Measurements from ENCODE around the gene HMG20B. TPM values are rescaled to one million over a fixed set of nuclear protein-coding genes. Genes with fewer than 3 reads are reported as not detected.

Gene HMG20B
- total and polyA plus RNA-seq, 2 experiments from 2014 or later = 62.6 to 82.3 TPM

DNA sequence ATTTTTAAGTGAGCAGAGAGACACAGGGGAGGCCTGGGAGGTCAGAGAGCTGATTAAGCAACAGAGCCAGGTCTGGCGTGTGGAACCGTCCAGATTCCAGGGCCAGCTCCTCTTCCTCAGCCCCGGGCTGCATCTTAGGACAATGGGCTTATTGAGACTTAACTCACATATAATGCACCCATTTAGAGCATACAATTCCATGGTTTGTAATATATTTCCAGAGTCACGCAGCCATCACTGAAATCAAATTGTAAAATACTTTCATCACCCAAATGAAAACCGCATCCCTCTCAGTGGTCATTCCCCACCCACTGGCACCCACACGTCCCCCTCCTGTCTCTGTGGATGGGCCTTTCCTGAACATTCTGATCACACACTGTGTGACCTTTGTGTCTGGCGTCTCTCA lies 2.1 kb upstream of the HMG20B start:
- Histone ChIP-seq H4K20me1 (ENCODE audit: insufficient read depth, poor library complexity, severe bottlenecking) (peaks cover 3% of the 10 kb centered on the region), H3K4me1 (ENCODE audit: insufficient read depth) (no peaks in the 10 kb centered on the region), H2AFZ (no peak overlapping the region), H3K4me2 (no peak overlapping the region), H3K9me2 (replicated peaks; ENCODE audit: insufficient read depth) (no peaks in the 10 kb centered on the region), H3K27ac (no peak overlapping the region), H3K9me3 (ENCODE audit: low read depth) (no peaks in the 10 kb centered on the region), H3K36me3 (replicated peaks; ENCODE audit: insufficient read depth, low read depth) (no peaks in the 10 kb centered on the region), H3K79me2 (peaks cover 3% of the 10 kb centered on the region), H3K27me3 (no peaks in the 10 kb centered on the region), H3K4me3 (no peak overlapping the region)
- 91% methylated on average over 7 of the region's 7 CpGs for WGBS (ENCODE audit: low lambda C conversion rate, missing lambda C conversion rate)
- TF ChIP-seq EZH2phosphoT487 (IDR thresholded peaks at IDR 0.05; ENCODE audit: low read depth, severe bottlenecking, unreplicated experiment) (no peak), CTCF (IDR thresholded peaks at IDR 0.05; ENCODE audit: poor library complexity) (no peak), EZH2 (IDR thresholded peaks at IDR 0.05; ENCODE audit: borderline replicate concordance) (no peak)
- no peak for DNase-seq (ENCODE audit: low spot score)

GRCh38 chr19:3572132-3572854 lies 451 bp upstream of the HMG20B start:
- H2AFZ ChIP-seq = peak overlapping the region; percentile 53

GRCh38 chr19:3573162-3573857 lies 566 bp downstream of the HMG20B start:
- DNase-seq (ENCODE audit: low spot score) = peak; percentile 58
- Histone ChIP-seq H2AFZ (peak overlapping the region; percentile 33), H3K4me1 (ENCODE audit: insufficient read depth) (peaks cover 9% of the 10 kb centered on the region), H3K4me2 (peak overlapping the region; percentile 100), H4K20me1 (ENCODE audit: insufficient read depth, poor library complexity, severe bottlenecking) (peaks cover 3% of the 10 kb centered on the region), H3K9me2 (replicated peaks; ENCODE audit: insufficient read depth) (no peaks in the 10 kb centered on the region), H3K27me3 (no peaks in the 10 kb centered on the region), H3K79me2 (peaks cover 3% of the 10 kb centered on the region), H3K4me3 (peak overlapping the region; percentile 32), H3K36me3 (replicated peaks; ENCODE audit: insufficient read depth, low read depth) (no peaks in the 10 kb centered on the region), H3K27ac (no peak overlapping the region), H3K9me3 (ENCODE audit: low read depth) (no peaks in the 10 kb centered on the region)
- 3% methylated on average over 8 of the region's 60 CpGs for WGBS (ENCODE audit: low lambda C conversion rate, missing lambda C conversion rate)
- TF ChIP-seq EZH2 (IDR thresholded peaks at IDR 0.05; ENCODE audit: borderline replicate concordance) (no peak), CTCF (IDR thresholded peaks at IDR 0.05; ENCODE audit: poor library complexity) (no peak), EZH2phosphoT487 (IDR thresholded peaks at IDR 0.05; ENCODE audit: low read depth, severe bottlenecking, unreplicated experiment) (no peak)

More at GRCh38 chr19:3572132-3572854, 451 bp upstream of the HMG20B start:
- H4K20me1 ChIP-seq (ENCODE audit: insufficient read depth, poor library complexity, severe bottlenecking) = peaks cover 3% of the 10 kb centered on the region
- DNase-seq (ENCODE audit: low spot score) = peak; percentile 100
- H3K9me2 ChIP-seq (replicated peaks; ENCODE audit: insufficient read depth) = no peaks in the 10 kb centered on the region
- H3K9me3 ChIP-seq (ENCODE audit: low read depth) = no peaks in the 10 kb centered on the region
- H3K4me2 ChIP-seq = peak overlapping the region; percentile 76
- 6% methylated on average over 46 of the region's 48 CpGs for WGBS (ENCODE audit: low lambda C conversion rate, missing lambda C conversion rate)
- H3K36me3 ChIP-seq (replicated peaks; ENCODE audit: insufficient read depth, low read depth) = no peaks in the 10 kb centered on the region
- H3K79me2 ChIP-seq = peaks cover 3% of the 10 kb centered on the region
- H3K27me3 ChIP-seq = no peaks in the 10 kb centered on the region
- no peak overlapping the region for H3K4me3 ChIP-seq
- TF ChIP-seq EZH2phosphoT487 (IDR thresholded peaks at IDR 0.05; ENCODE audit: low read depth, severe bottlenecking, unreplicated experiment) (no peak), CTCF (IDR thresholded peaks at IDR 0.05; ENCODE audit: poor library complexity) (no peak), EZH2 (IDR thresholded peaks at IDR 0.05; ENCODE audit: borderline replicate concordance) (no peak)
- peaks cover 9% of the 10 kb centered on the region for H3K4me1 ChIP-seq (ENCODE audit: insufficient read depth)
- H3K27ac ChIP-seq = no peak overlapping the region
